GM12874 (cell line): ENCODE results near the gene SHOC2.

Experiments
- CTCF ChIP-seq: IDR thresholded peaks from 2 replicates; pipeline ENCODE4 v1.5.1; 2011; ENCODE audit warnings: low read depth, mild to moderate bottlenecking, control low read depth, low read length, moderate library complexity; ENCODE audit not compliant: insufficient read depth

SHOC2 gene

GRCh38 chr10:110936757-110937156 is 17.4 kb downstream of the SHOC2 start:
- no peak for TF ChIP-seq CTCF

GRCh38 chr10:110939419-110939818 is 20.0 kb downstream of the SHOC2 start:
- no peak for TF ChIP-seq CTCF

- TF ChIP-seq CTCF = no peak
Observed at GRCh38 chr10:110944792-110945396, 25.5 kb downstream of the SHOC2 start.

- no peak for TF ChIP-seq CTCF
Observed at GRCh38 chr10:110946496-110946895, 27.1 kb downstream of the SHOC2 start.

- no peak for TF ChIP-seq CTCF
Observed at GRCh38 chr10:110947061-110947595, 27.7 kb downstream of the SHOC2 start.

GRCh38 chr10:110951381-110951780 is 32.0 kb downstream of the SHOC2 start:
- TF ChIP-seq CTCF = no peak

GRCh38 chr10:110957606-110958005 is 38.2 kb downstream of the SHOC2 start:
- TF ChIP-seq CTCF = no peak
